HEK293 (cell line): Measurements from ENCODE around the gene WIPF3.
"Not testable (repeated sequence)": the region's sequence is repeated elsewhere in the genome, so short reads cannot be mapped to it uniquely, and the experiment has no call there.

Experiments
- CTCF ChIA-PET: fragments of 350-600 bp; formaldehyde crosslinking; extraction: SDS; loops from one replicate; lab custom pipeline; 2021; ENCODE audit warnings: antibody characterized with exemption; lab: Yijun Ruan, JAX
- POLR2A ChIA-PET: fragments of 300-600 bp; formaldehyde crosslinking; extraction: SDS; loops from one replicate; lab custom pipeline; 2020; ENCODE audit warnings: antibody characterized with exemption, inconsistent platforms; lab: Yijun Ruan, JAX
- H3K27ac ChIP-seq: fragments of 200-500 bp; sonication (Bioruptor generic); 2 replicates; pipeline ENCODE4 v1.5.1; 2014; ENCODE audit warnings: low read depth, low read length, control low read depth, inconsistent platforms; ENCODE audit errors: extremely low read depth
- H3K36me3 ChIP-seq, 2 experiments: fragments of 200-500 bp in 1 of 2; sonication (Bioruptor generic) in 1 of 2; 1 replicate in 1 of 2; 2 replicates in 1 of 2; pipeline ENCODE4 v1.5.1; 2014 to 2017; ENCODE audit warnings: inconsistent platforms in 2 of 2, low read length in 2 of 2; ENCODE audit not compliant: control insufficient read depth in 2 of 2, insufficient read depth in 1 of 2
- H3K4me1 ChIP-seq: fragments of 200-500 bp; sonication (Bioruptor generic); 2 replicates; pipeline ENCODE4 v1.5.1; 2014; ENCODE audit warnings: mild to moderate bottlenecking, low read length, inconsistent platforms; ENCODE audit not compliant: control insufficient read depth, insufficient read depth
- H3K4me3 ChIP-seq: 2 replicates; pipeline ENCODE4 v1.5.1; 2011; ENCODE audit warnings: low read depth, mild to moderate bottlenecking, control low read depth, low read length, moderate library complexity
- H3K9me3 ChIP-seq: fragments of 200-500 bp; sonication (Bioruptor generic); 2 replicates; pipeline ENCODE4 v1.5.1; 2014; ENCODE audit warnings: low read depth, low read length, inconsistent platforms; ENCODE audit not compliant: control insufficient read depth, insufficient read depth
- GLI2 ChIP-seq: fragments of 450-650 bp; formaldehyde crosslinking; IDR thresholded peaks from 2 replicates; pipeline ENCODE4; 2017; ENCODE audit warnings: missing biosample characterization, missing genetic modification characterization, low read depth, borderline replicate concordance
- KLF10 ChIP-seq: fragments of 450-650 bp; IDR thresholded peaks from 2 replicates; pipeline ENCODE4 v1.5.1; 2018; ENCODE audit warnings: missing biosample characterization, mild to moderate bottlenecking, missing genetic modification characterization
- KLF16 ChIP-seq: fragments of 450-650 bp; formaldehyde crosslinking; IDR thresholded peaks from 2 replicates; pipeline ENCODE4 v1.5.1; 2017; ENCODE audit warnings: missing biosample characterization, missing genetic modification characterization
- KLF8 ChIP-seq: fragments of 450-650 bp; formaldehyde crosslinking; IDR thresholded peaks from 2 replicates; pipeline ENCODE4 v1.5.1; 2016; ENCODE audit warnings: missing biosample characterization, missing genetic modification characterization
- SP7 ChIP-seq: fragments of 450-650 bp; formaldehyde crosslinking; IDR thresholded peaks from 2 replicates; pipeline ENCODE4 v1.5.1; 2016; ENCODE audit warnings: missing biosample characterization, missing genetic modification characterization
- WT1 ChIP-seq: fragments of 450-650 bp; formaldehyde crosslinking; IDR thresholded peaks from 2 replicates; pipeline ENCODE4 v1.5.1; 2016; ENCODE audit warnings: missing biosample characterization, missing genetic modification characterization
- YY2 ChIP-seq: fragments of 450-650 bp; formaldehyde crosslinking; IDR thresholded peaks from 2 replicates; pipeline ENCODE4 v1.5.1; 2016; ENCODE audit warnings: missing biosample characterization, missing genetic modification characterization
- ZNF16 ChIP-seq: fragments of 450-650 bp; formaldehyde crosslinking; IDR thresholded peaks from 2 replicates; pipeline ENCODE4 v1.5.1; 2016; ENCODE audit warnings: low read depth, missing biosample characterization, missing genetic modification characterization
- ZNF169 ChIP-seq: fragments of 450-650 bp; formaldehyde crosslinking; IDR thresholded peaks from 2 replicates; pipeline ENCODE4 v1.5.1; 2016; ENCODE audit warnings: missing biosample characterization, missing genetic modification characterization
- ZNF19 ChIP-seq: fragments of 450-650 bp; formaldehyde crosslinking; IDR thresholded peaks from 2 replicates; pipeline ENCODE4; 2016; ENCODE audit warnings: missing biosample characterization, missing genetic modification characterization, low read depth
- ZNF2 ChIP-seq: fragments of 450-650 bp; formaldehyde crosslinking; IDR thresholded peaks from 2 replicates; pipeline ENCODE4 v1.5.1; 2016; ENCODE audit warnings: missing biosample characterization, missing genetic modification characterization
- ZNF223 ChIP-seq: fragments of 450-650 bp; formaldehyde crosslinking; IDR thresholded peaks from 2 replicates; pipeline ENCODE4 v1.5.1; 2016; ENCODE audit warnings: missing biosample characterization, missing genetic modification characterization
- ZNF248 ChIP-seq: fragments of 450-650 bp; formaldehyde crosslinking; IDR thresholded peaks from 2 replicates; pipeline ENCODE4 v1.5.1; 2017; ENCODE audit warnings: missing biosample characterization, missing genetic modification characterization
- ZNF311 ChIP-seq: fragments of 450-650 bp; formaldehyde crosslinking; IDR thresholded peaks from 2 replicates; pipeline ENCODE4 v1.5.1; 2017; ENCODE audit warnings: missing biosample characterization, missing genetic modification characterization, borderline replicate concordance
- ZNF341 ChIP-seq: fragments of 450-650 bp; formaldehyde crosslinking; IDR thresholded peaks from 2 replicates; pipeline ENCODE4; 2016; ENCODE audit warnings: low read depth, missing biosample characterization, missing genetic modification characterization
- ZNF37A ChIP-seq: fragments of 450-650 bp; IDR thresholded peaks from 2 replicates; pipeline ENCODE4 v1.5.1; 2018; ENCODE audit warnings: missing biosample characterization, missing genetic modification characterization
- ZNF521 ChIP-seq: fragments of 450-650 bp; formaldehyde crosslinking; IDR thresholded peaks from 2 replicates; pipeline ENCODE4 v1.5.1; 2017; ENCODE audit warnings: missing biosample characterization, mild to moderate bottlenecking, missing genetic modification characterization
- ZNF610 ChIP-seq: fragments of 450-650 bp; formaldehyde crosslinking; IDR thresholded peaks from 2 replicates; pipeline ENCODE4 v1.5.1; 2016; ENCODE audit warnings: missing biosample characterization, missing genetic modification characterization, borderline replicate concordance
- ZNF621 ChIP-seq: fragments of 450-650 bp; formaldehyde crosslinking; IDR thresholded peaks from 2 replicates; pipeline ENCODE4 v1.5.1; 2017; ENCODE audit warnings: missing biosample characterization, missing genetic modification characterization
- ZNF747 ChIP-seq: fragments of 450-650 bp; formaldehyde crosslinking; IDR thresholded peaks from 2 replicates; pipeline ENCODE4 v1.5.1; 2016; ENCODE audit warnings: missing biosample characterization, missing genetic modification characterization
- ZSCAN16 ChIP-seq: fragments of 450-650 bp; formaldehyde crosslinking; IDR thresholded peaks from 2 replicates; pipeline ENCODE4 v1.5.1; 2016; ENCODE audit warnings: missing biosample characterization, missing genetic modification characterization
- TF ChIP-seq, protein P1 (sequence below): fragments of 450-650 bp; formaldehyde crosslinking; IDR thresholded peaks from 2 replicates; pipeline ENCODE4 v1.5.1; 2016; ENCODE audit warnings: missing biosample characterization, missing genetic modification characterization, low read depth
- TF ChIP-seq, protein P2 (sequence below): fragments of 450-650 bp; formaldehyde crosslinking; IDR thresholded peaks from 2 replicates; pipeline ENCODE4 v1.5.1; 2016; ENCODE audit warnings: missing biosample characterization, missing genetic modification characterization
- TF ChIP-seq, protein P3 (sequence below): fragments of 450-650 bp; formaldehyde crosslinking; IDR thresholded peaks from 2 replicates; pipeline ENCODE4 v1.5.1; 2016; ENCODE audit warnings: missing biosample characterization, missing genetic modification characterization
- TF ChIP-seq, protein P4 (sequence below): fragments of 450-650 bp; IDR thresholded peaks from 2 replicates; pipeline ENCODE4 v1.5.1; 2018; ENCODE audit warnings: missing biosample characterization, mild to moderate bottlenecking, missing genetic modification characterization

WIPF3 gene

DNA sequence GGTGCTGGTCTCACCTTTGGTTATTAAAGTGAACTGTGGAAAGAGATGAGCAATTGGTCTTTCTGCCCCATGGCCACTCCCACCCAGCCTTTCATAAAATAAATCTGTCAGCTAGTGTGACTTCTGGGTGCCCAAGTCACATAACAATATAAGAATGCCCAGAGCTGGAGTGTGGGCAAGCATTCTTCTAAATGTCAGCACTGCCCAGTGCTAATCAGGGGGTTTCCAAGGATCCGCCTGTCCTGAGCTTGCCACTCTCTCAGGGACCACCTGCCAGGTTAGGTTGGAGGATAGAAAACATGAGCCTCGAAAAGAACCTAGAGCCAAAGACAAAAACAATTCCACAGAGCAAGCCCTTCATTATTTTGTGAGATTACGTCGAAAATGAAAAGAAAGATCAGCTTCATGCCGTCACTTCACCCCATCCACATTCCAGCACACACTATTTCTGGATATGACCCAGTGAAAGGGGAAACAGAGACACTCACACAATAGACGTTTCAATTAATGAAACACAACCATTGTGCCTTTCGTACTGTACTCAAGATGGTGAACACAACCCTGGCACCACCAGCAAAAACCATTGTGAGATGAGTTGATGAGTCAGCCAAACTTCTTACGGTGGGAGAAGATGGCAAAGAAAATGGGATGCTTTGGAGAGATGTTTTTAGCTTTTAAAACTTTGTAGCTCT lies 152.5 kb downstream of the WIPF3 start:
- H3K4me1 ChIP-seq: no peaks in the 10 kb centered on the region
- no peak overlapping the region for H3K27ac ChIP-seq
- POLR2A ChIA-PET: no interaction called here
- CTCF ChIA-PET: interaction anchor here (0.5 to 1.7 kb wide), 8 partner anchors 12 to 879 kb away, joined by 3 to 7 read pairs (median 3); partner anchors contain the start of gene PLEKHA8
- no peaks in the 10 kb centered on the region for H3K9me3 ChIP-seq
- TF ChIP-seq ZNF2 (tag by site-specific recombination): no peak
- no peak for TF ChIP-seq ZNF610 (tag by site-specific recombination)
- TF ChIP-seq KLF16 (tag by site-specific recombination): no peak
- TF ChIP-seq, protein P1, sequence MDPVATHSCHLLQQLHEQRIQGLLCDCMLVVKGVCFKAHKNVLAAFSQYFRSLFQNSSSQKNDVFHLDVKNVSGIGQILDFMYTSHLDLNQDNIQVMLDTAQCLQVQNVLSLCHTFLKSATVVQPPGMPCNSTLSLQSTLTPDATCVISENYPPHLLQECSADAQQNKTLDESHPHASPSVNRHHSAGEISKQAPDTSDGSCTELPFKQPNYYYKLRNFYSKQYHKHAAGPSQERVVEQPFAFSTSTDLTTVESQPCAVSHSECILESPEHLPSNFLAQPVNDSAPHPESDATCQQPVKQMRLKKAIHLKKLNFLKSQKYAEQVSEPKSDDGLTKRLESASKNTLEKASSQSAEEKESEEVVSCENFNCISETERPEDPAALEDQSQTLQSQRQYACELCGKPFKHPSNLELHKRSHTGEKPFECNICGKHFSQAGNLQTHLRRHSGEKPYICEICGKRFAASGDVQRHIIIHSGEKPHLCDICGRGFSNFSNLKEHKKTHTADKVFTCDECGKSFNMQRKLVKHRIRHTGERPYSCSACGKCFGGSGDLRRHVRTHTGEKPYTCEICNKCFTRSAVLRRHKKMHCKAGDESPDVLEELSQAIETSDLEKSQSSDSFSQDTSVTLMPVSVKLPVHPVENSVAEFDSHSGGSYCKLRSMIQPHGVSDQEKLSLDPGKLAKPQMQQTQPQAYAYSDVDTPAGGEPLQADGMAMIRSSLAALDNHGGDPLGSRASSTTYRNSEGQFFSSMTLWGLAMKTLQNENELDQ: no peak
- TF ChIP-seq, protein P2, sequence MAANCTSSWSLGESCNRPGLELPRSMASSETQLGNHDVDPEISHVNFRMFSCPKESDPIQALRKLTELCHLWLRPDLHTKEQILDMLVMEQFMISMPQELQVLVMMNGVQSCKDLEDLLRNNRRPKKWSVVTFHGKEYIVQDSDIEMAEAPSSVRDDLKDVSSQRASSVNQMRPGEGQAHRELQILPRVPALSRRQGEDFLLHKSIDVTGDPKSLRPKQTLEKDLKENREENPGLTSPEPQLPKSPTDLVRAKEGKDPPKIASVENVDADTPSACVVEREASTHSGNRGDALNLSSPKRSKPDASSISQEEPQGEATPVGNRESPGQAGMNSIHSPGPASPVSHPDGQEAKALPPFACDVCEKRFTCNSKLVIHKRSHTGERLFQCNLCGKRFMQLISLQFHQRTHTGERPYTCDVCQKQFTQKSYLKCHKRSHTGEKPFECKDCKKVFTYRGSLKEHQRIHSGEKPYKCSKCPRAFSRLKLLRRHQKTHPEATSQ: no peak
- no peak for TF ChIP-seq SP7 (tag by site-specific recombination)
- TF ChIP-seq, protein P3, sequence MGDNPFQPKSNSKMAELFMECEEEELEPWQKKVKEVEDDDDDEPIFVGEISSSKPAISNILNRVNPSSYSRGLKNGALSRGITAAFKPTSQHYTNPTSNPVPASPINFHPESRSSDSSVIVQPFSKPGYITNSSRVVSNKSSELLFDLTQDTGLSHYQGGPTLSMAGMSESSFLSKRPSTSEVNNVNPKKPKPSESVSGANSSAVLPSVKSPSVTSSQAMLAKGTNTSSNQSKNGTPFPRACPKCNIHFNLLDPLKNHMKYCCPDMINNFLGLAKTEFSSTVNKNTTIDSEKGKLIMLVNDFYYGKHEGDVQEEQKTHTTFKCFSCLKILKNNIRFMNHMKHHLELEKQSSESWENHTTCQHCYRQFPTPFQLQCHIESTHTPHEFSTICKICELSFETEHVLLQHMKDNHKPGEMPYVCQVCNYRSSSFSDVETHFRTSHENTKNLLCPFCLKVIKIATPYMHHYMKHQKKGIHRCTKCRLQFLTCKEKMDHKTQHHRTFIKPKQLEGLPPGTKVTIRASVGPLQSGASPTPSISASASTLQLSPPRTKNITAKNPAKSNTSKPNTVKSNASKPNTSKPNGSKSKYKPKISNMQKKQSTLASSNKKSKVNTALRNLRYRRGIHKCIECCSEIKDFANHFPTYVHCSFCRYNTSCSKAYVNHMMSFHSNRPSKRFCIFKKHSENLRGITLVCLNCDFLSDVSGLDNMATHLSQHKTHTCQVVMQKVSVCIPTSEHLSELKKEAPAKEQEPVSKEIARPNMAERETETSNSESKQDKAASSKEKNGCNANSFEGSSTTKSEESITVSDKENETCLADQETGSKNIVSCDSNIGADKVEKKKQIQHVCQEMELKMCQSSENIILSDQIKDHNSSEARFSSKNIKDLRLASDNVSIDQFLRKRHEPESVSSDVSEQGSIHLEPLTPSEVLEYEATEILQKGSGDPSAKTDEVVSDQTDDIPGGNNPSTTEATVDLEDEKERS (tag by site-specific recombination): no peak
- TF ChIP-seq KLF10 (tag by site-specific recombination): no peak
- TF ChIP-seq GLI2 (tag by site-specific recombination): no peak
- no peak for TF ChIP-seq ZNF747
- no peak for TF ChIP-seq WT1
- no peak for TF ChIP-seq ZNF37A
- no peak overlapping the region for H3K4me3 ChIP-seq
- H3K36me3 ChIP-seq: peaks cover 12 to 24% of the 10 kb centered on the region in 2 experiments; a peak in 2 of 3 replicates

DNA sequence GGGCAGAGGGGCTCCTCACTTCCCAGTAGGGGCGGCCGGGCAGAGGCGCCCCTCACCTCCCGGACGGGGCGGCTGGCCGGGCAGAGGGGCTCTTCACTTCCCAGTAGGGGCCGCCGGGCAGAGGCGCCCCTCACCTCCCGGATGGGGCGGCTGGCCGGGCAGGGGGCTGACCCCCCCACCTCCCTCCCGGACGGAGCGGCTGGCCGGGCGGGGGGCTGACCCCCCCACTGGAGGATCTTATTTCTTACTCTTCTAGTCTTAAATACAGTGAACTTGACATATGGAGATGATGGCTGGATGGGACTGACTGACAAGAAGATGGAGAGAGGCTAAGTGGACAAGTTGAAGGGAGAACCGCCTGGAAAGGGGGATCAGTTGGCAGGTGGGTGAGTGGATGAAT lies 155.3 kb downstream of the WIPF3 start:
- H3K27ac ChIP-seq, CTCF ChIA-PET, H3K9me3 ChIP-seq, H3K4me1 ChIP-seq, H3K4me3 ChIP-seq, POLR2A ChIA-PET: not testable (repeated sequence)
- peaks cover 11 to 19% of the 10 kb centered on the region in 2 experiments; a peak in 2 of 3 replicates for H3K36me3 ChIP-seq

DNA sequence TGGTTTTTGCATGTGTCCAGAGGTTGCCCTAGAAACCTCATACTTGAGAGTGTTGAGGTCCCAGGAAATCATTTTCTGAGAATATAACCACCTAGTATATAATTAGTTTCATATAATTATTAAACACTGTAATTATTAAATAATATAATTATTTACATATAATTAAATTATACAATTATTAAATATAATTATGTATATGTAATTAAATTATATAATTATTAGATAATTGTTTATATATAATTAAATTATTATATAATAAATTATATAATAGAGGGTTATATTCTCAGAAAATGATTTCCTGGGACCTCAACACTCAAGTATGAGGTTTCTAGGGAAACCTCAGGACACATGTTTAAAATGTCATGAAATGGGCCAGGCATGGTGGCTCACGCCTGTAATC lies 155.7 kb downstream of the WIPF3 start:
- CTCF ChIA-PET: no interaction called here
- Histone ChIP-seq H3K9me3 (no peaks in the 10 kb centered on the region), H3K27ac (no peak overlapping the region), H3K4me1 (no peaks in the 10 kb centered on the region), H3K36me3 (peaks cover 13 to 19% of the 10 kb centered on the region in 2 experiments; a peak in 2 of 3 replicates), H3K4me3 (no peak overlapping the region)
- POLR2A ChIA-PET: no interaction called here
- no peak for TF ChIP-seq ZNF16 (tag by site-specific recombination)
- TF ChIP-seq KLF8 (tag by site-specific recombination): no peak
- TF ChIP-seq ZNF521 (tag by site-specific recombination): no peak
- no peak for TF ChIP-seq ZNF621 (tag by site-specific recombination)
- TF ChIP-seq ZSCAN16 (tag by site-specific recombination): no peak
- no peak for TF ChIP-seq ZNF311 (tag by site-specific recombination)
- TF ChIP-seq, protein P4, sequence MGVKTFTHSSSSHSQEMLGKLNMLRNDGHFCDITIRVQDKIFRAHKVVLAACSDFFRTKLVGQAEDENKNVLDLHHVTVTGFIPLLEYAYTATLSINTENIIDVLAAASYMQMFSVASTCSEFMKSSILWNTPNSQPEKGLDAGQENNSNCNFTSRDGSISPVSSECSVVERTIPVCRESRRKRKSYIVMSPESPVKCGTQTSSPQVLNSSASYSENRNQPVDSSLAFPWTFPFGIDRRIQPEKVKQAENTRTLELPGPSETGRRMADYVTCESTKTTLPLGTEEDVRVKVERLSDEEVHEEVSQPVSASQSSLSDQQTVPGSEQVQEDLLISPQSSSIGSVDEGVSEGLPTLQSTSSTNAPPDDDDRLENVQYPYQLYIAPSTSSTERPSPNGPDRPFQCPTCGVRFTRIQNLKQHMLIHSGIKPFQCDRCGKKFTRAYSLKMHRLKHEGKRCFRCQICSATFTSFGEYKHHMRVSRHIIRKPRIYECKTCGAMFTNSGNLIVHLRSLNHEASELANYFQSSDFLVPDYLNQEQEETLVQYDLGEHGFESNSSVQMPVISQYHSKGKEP (tag by site-specific recombination): no peak
- no peak for TF ChIP-seq YY2 (tag by site-specific recombination)
- no peak for TF ChIP-seq ZNF248
- no peak for TF ChIP-seq ZNF169
- no peak for TF ChIP-seq ZNF223
- no peak for TF ChIP-seq ZNF19 (tag by site-specific recombination)
- no peak for TF ChIP-seq ZNF341 (tag by site-specific recombination)
